Measurements from ENCODE around the gene TCF7.

DNA sequence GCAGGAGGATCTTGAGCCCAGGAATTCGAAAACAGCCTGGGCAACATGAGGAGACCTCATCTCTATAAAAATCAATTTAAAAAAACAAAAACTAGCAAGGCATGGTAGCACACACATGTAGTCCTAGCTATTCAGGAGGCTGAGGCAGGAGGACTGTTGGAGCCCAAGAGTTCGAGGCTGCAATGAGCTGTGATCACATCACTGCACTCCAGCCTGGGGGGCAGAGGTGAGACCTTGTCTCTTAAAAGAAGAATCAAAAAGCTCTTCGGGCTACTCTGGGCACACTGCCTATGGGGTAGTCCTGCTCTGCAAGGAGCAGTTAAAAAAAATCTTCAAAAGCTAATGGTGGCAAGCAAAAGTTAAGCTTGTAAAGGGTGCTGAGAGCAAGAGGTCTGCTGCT lies 38.8 kb downstream of the TCF7 start:
- TF ChIP-seq, protein P1, sequence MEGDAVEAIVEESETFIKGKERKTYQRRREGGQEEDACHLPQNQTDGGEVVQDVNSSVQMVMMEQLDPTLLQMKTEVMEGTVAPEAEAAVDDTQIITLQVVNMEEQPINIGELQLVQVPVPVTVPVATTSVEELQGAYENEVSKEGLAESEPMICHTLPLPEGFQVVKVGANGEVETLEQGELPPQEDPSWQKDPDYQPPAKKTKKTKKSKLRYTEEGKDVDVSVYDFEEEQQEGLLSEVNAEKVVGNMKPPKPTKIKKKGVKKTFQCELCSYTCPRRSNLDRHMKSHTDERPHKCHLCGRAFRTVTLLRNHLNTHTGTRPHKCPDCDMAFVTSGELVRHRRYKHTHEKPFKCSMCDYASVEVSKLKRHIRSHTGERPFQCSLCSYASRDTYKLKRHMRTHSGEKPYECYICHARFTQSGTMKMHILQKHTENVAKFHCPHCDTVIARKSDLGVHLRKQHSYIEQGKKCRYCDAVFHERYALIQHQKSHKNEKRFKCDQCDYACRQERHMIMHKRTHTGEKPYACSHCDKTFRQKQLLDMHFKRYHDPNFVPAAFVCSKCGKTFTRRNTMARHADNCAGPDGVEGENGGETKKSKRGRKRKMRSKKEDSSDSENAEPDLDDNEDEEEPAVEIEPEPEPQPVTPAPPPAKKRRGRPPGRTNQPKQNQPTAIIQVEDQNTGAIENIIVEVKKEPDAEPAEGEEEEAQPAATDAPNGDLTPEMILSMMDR (IDR thresholded peaks at IDR 0.05), result no peak
- TF ChIP-seq ZFX (IDR thresholded peaks at IDR 0.05; ENCODE audit: borderline replicate concordance), result no peak

Measured in 22Rv1 (cell line).